ENCODE results near the gene MITF. TPM values are rescaled to one million over a fixed set of nuclear protein-coding genes. Genes with fewer than 3 reads are reported as not detected.

Gene MITF
- total RNA-seq, 1 experiment from 2014 or later: 3.3 TPM

GRCh38 chr3:69999140-70000027, 260.1 kb downstream of the MITF start, which contains the start of gene SAMMSON:
Gene SAMMSON (plus strand): TSS chr3:69999733.
- no peak for DNase-seq (ENCODE audit: extremely low read depth, low read depth)

GRCh38 chr3:70000028-70000410, 260.8 kb downstream of the MITF start:
- DNase-seq (ENCODE audit: extremely low read depth, low read depth): no peak

DNA sequence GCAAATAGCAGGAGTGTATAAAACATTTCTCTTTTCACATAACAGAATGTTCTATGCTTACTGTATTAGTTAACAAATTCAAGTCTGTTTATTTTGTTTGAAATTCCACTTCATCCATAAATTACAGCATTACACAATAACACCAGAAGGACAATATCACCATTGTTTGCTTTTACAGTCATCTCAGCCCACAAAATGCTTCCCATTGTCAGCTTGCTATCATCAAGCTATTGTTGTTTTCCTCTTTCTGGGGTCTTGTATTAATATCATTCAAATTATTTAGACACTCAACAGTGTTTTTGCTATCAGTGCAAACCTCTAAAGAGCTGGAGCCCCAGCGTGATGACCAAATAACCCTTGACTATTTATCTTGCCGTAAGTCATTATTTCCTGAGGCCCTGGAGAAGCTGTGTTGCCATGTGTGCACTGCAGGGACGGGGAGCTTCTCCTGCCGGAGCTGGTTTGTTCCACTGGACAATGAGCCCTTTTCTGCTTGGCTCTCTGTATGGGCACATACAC, 261.4 kb downstream of the MITF start:
- no peak for DNase-seq (ENCODE audit: extremely low read depth, low read depth)

- no peak for DNase-seq (ENCODE audit: extremely low read depth, low read depth)
Measured at GRCh38 chr3:70003119-70003518, 263.9 kb downstream of the MITF start.

GRCh38 chr3:70006089-70006488, 266.8 kb downstream of the MITF start:
- no peak for DNase-seq (ENCODE audit: extremely low read depth, low read depth)

DNA sequence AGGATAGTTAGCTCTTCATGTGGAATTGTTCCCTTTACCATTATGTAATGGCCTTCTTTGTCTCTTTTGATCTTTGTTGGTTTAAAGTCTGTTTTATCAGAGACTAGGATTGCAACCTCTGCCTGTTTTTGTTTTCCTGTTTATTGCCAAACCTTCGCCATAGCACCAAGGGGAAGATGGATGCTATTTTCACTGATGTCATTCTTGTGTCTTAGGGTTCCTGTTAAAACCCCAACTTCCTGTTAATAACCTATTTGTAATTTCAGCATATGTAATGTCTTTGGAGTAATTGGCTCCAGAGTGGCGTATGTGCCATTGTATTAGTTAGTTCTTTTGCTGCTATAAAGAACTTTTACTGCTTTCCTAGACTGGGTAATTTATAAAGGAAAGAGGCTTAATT, 271.1 kb downstream of the MITF start:
- DNase-seq (ENCODE audit: extremely low read depth, low read depth): no peak

DNA sequence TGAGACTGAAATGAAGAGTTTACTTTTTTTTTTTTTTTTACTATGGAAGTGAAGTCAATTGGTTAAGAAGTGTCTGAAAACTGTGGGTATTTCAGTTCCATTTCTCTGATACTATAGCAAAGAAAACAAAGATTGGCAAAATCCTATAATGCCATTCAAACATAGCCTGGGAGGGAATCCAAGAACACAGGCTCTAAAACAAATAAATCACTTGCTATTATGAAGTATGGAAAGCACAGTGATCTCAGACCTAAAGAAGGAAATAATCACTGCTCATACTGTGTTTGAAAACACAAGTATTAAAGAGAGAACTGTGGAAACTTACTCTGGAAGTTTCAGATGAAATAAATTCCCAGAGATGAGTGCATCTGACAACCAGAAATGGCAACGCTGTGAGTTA, 272.3 kb downstream of the MITF start:
- DNase-seq (ENCODE audit: extremely low read depth, low read depth): no peak

Small RNA genes within 50 kb of the gene (small RNA-seq; reads per million reads assigned to genes)
- 0 reads per million in 2 experiments for gene RN7SL418P
